B cell (primary cell): ENCODE measurements around the gene RHOH. TPM values are rescaled to one million over a fixed set of nuclear protein-coding genes. Genes with fewer than 3 reads are reported as not detected.

Experiments
- ATAC-seq: fragments of 200-7000 bp; cut with Tn5 transposase; one replicate; pipeline ENCODE4 v1.10.0; 2021; ENCODE audit warnings: low read depth, mild to moderate bottlenecking, moderate number of reproducible peaks, moderate library complexity
- CTCF ChIA-PET: fragments of 350-600 bp; sonication (Branson Sonifier 250); formaldehyde crosslinking; loops from one replicate; lab custom pipeline; 2021; ENCODE audit warnings: antibody characterized with exemption, inconsistent platforms; lab: Charles Lee
- POLR2A ChIA-PET: fragments of 350-600 bp; sonication (Branson Sonifier 250); formaldehyde crosslinking; loops from one replicate; lab custom pipeline; 2021; ENCODE audit warnings: antibody characterized with exemption; lab: Charles Lee
- DNase-seq: peaks from one replicate; pipeline ENCODE4 v3.0.0; 2013
- H2AFZ ChIP-seq: 2 replicates; pipeline ENCODE4 v1.6.1; 2012; ENCODE audit warnings: mild to moderate bottlenecking, low read depth, low read length; ENCODE audit not compliant: insufficient read depth, poor library complexity, severe bottlenecking
- H3K27ac ChIP-seq, 2 donors: 1 replicate in 1 of 2; 2 replicates in 1 of 2; pipeline ENCODE4 v1.5.1; 2012 to 2013; ENCODE audit warnings: low read length in 2 of 2, mild to moderate bottlenecking in 2 of 2, moderate library complexity in 1 of 2
- H3K27me3 ChIP-seq, 4 experiments: fragments of 200-600 bp in 1 of 4; sonication (generic) in 1 of 4; replicated peaks in 1 of 4; 1 replicate in 2 of 4; 2 replicates in 2 of 4; pipeline versions ENCODE4 v1.6.1 to v1.7.0; 2013 to 2016; ENCODE audit warnings: low read length in 3 of 4, mild to moderate bottlenecking in 2 of 4, mixed read lengths in 1 of 4, moderate library complexity in 1 of 4; ENCODE audit not compliant: insufficient read depth in 4 of 4, control insufficient read depth in 3 of 4; ENCODE audit errors: control extremely low read depth in 1 of 4
- H3K36me3 ChIP-seq, 2 experiments: replicated peaks in 1 of 2; 1 replicate in 1 of 2; 2 replicates in 1 of 2; pipeline versions ENCODE4 v1.6.1 to v1.7.1; 2013; ENCODE audit warnings: low read length in 1 of 2; ENCODE audit not compliant: insufficient read depth in 2 of 2, control insufficient read depth in 1 of 2; ENCODE audit errors: control extremely low read depth in 1 of 2, extremely low read depth in 1 of 2
- H3K4me1 ChIP-seq, 2 donors: fragments of 200-600 bp in 1 of 2; sonication (generic) in 1 of 2; 1 replicate in 1 of 2; 2 replicates in 1 of 2; pipeline versions ENCODE4 v1.5.1 to v1.6.1; 2013 to 2017; ENCODE audit warnings: low read length in 2 of 2; ENCODE audit not compliant: control insufficient read depth in 2 of 2, insufficient read depth in 2 of 2
- H3K4me2 ChIP-seq: replicated peaks from 2 replicates; pipeline ENCODE3; 2012; ENCODE audit warnings: mild to moderate bottlenecking, low read depth, low read length; ENCODE audit not compliant: poor library complexity, severe bottlenecking
- H3K4me3 ChIP-seq, 5 experiments: fragments of 200-600 bp in 1 of 5; sonication (generic) in 1 of 5; 1 replicate in 3 of 5; 2 replicates in 2 of 5; pipeline versions ENCODE4 v1.5.1 to v1.7.0; 2011 to 2016; ENCODE audit warnings: low read length in 4 of 5, mild to moderate bottlenecking in 4 of 5, low read depth in 2 of 5, control low read depth in 1 of 5, moderate library complexity in 1 of 5; ENCODE audit not compliant: insufficient read depth in 1 of 5; ENCODE audit errors: control extremely low read depth in 1 of 5, extremely low read depth in 1 of 5
- H3K79me2 ChIP-seq: fragments of 200-600 bp; sonication (generic); one replicate; pipeline ENCODE4 v1.6.0; 2016; ENCODE audit warnings: low read length; ENCODE audit not compliant: control insufficient read depth, insufficient read depth
- H3K9ac ChIP-seq: fragments of 200-600 bp; sonication (generic); 2 replicates; pipeline ENCODE4 v1.6.1; 2017; ENCODE audit warnings: mild to moderate bottlenecking, low read length, moderate library complexity
- H3K9me3 ChIP-seq, 3 donors: one replicate each; pipeline versions ENCODE4 v1.6.1 to v1.7.1; 2013; ENCODE audit warnings: low read length in 2 of 3; ENCODE audit not compliant: control insufficient read depth in 2 of 3, insufficient read depth in 1 of 3; ENCODE audit errors: control extremely low read depth in 1 of 3
- H4K20me1 ChIP-seq: 2 replicates; pipeline ENCODE4 v1.6.0; 2012; ENCODE audit warnings: mild to moderate bottlenecking, low read length; ENCODE audit not compliant: insufficient read depth, control insufficient read depth, poor library complexity, severe bottlenecking
- H3K27ac Mint-ChIP-seq: one replicate; pipeline ENCODE4 v1.8.0; 2021; ENCODE audit warnings: mixed read lengths
- H3K27me3 Mint-ChIP-seq: one replicate; pipeline ENCODE4 v1.8.0; 2021; ENCODE audit warnings: mixed read lengths
- H3K4me1 Mint-ChIP-seq: one replicate; pipeline ENCODE4 v1.8.0; 2021; ENCODE audit warnings: mixed read lengths
- H3K4me3 Mint-ChIP-seq: one replicate; pipeline ENCODE4 v1.8.0; 2021; ENCODE audit warnings: mixed read lengths
- H3K9me3 Mint-ChIP-seq: one replicate; pipeline ENCODE4 v1.8.0; 2022; ENCODE audit warnings: mixed read lengths; ENCODE audit not compliant: insufficient read depth
- CTCF ChIP-seq: fragments of 200-600 bp; IDR thresholded peaks from one replicate; pipeline ENCODE4 v1.8.0; 2022; ENCODE audit warnings: antibody characterized with exemption, mild to moderate bottlenecking
- EZH2 ChIP-seq: IDR thresholded peaks from 2 replicates; pipeline ENCODE4 v1.6.1; 2012; ENCODE audit warnings: borderline replicate concordance, low read depth, mild to moderate bottlenecking, moderate library complexity, low read length; ENCODE audit not compliant: insufficient read depth, poor library complexity, severe bottlenecking
- WGBS: methylation state at CpG from one replicate; pipeline ENCODE4 v1.1.5; 2013; ENCODE audit warnings: missing lambda C conversion rate; ENCODE audit not compliant: insufficient coverage; 5-methylcytosine and 5-hydroxymethylcytosine counted together
- intact Hi-C: fragments of 100-400 bp; cut with micrococcal nuclease; formaldehyde crosslinking; loops from one replicate; pipeline ENCODE4 v1.10.0; 2022
- polyA plus RNA-seq: library from polyadenylated mRNA; depleted of rRNA; stranded (reverse); fragments of >200 nt; gene quantifications from 2 replicates; pipeline ENCODE4 v1.2.3, GENCODE V29; 2012
- total RNA-seq, 2 donors: library from RNA; stranded (reverse); fragments of 120-200 nt in 1 of 2; gene quantifications; 1 replicate in 1 of 2; 2 replicates in 1 of 2; pipeline versions ENCODE4 v1.2.3 to v1.2.4, GENCODE V29; 2013 to 2022

Gene RHOH
- total and polyA plus RNA-seq, 2 donors (not counting 1 experiment from before 2014, with no cell fraction given): 118 to 209 TPM

DNA sequence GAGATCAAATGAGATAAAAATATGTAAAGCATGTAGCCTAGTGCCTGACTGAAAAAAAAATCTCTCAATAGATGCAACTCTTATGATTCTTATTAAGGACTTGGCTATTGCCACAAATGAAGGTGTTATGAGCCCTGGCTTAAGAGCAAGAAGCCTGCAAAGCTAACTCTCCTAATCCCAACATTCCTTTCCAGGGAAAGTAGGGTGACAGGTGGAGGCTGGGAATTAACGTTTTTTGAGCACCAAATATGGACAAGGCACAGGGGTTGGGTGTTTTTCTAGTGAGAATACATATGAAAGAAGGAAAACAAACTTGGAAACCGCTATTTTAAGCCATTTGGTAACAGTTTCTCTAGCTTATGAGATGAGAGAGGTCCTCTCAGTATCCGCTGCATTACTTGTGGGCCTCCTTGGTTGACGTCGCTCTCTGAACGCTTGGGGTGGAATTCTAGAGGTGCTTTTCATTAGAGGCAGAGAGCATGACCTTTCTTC, 2.4 kb downstream of the RHOH start:
- no peak for TF ChIP-seq EZH2
- no peak for TF ChIP-seq CTCF
- peak overlapping the region; percentile 93 to 99 for H3K27ac ChIP-seq
- H3K4me1 ChIP-seq: peaks cover 51 to 59% of the 10 kb centered on the region in 2 donors
- peak overlapping the region; percentile 83 for H3K4me2 ChIP-seq
- H3K9me3 ChIP-seq: no peaks in the 10 kb centered on the region
- peak overlapping the region; percentile 99 for H3K9ac ChIP-seq
- H3K4me3 Mint-ChIP-seq: peak overlapping the region; percentile 96
- ChIA-PET CTCF (interaction anchor here (1.0 to 2.4 kb wide), 12 partner anchors 10 to 535 kb away, joined by 3 to 20 read pairs (median 4); no protein-coding TSS in a partner anchor), POLR2A (interaction anchor here (1.2 to 4.2 kb wide), 4 partner anchors 14 to 143 kb away, joined by 3 to 34 read pairs (median 4); no protein-coding TSS in a partner anchor)
- DNase-seq (peak; percentile 24), ATAC-seq (no peak)
- H3K27me3 ChIP-seq: no peaks in the 10 kb centered on the region
- no peaks in the 10 kb centered on the region for H3K27me3 Mint-ChIP-seq
- peaks cover 63% of the 10 kb centered on the region for H4K20me1 ChIP-seq
- 0% methylated on average over 1 of the region's 6 CpGs for WGBS
- peaks cover 62% of the 10 kb centered on the region for H3K4me1 Mint-ChIP-seq
- intact Hi-C loops: loop anchor here (5.0 to 10.0 kb wide), 4 partner anchors 222 to 1534 kb away; partner anchors contain the start of genes KLF3 and PDS5A
- H3K79me2 ChIP-seq: peaks cover 99% of the 10 kb centered on the region
- H3K4me3 ChIP-seq: peak overlapping the region; percentile 79 to 99 (median 90)
- H3K9me3 Mint-ChIP-seq: no peaks in the 10 kb centered on the region
- peak overlapping the region; percentile 91 for H3K27ac Mint-ChIP-seq
- H3K36me3 ChIP-seq: peaks cover 4 to 14% of the 10 kb centered on the region in 2 experiments
- no peak overlapping the region for H2AFZ ChIP-seq
